HAP-1 (cell line): ENCODE data around the gene B3GNT3.

ENCODE experiments used
- DNase-seq, 2 experiments: peaks; one replicate each; pipeline ENCODE4 v3.0.0-alpha.2; 2016 to 2020; ENCODE audit warnings: low spot score in 2 of 2
- H3K27me3 ChIP-seq: fragments of 250-450 bp; sonication (Bioruptor Pico); 2 replicates; pipeline ENCODE4 v1.5.1; 2020; ENCODE audit warnings: low read depth, mild to moderate bottlenecking, moderate library complexity
- H3K36me3 ChIP-seq: fragments of 250-450 bp; sonication (Bioruptor Pico); replicated peaks from 2 replicates; pipeline ENCODE4 v1.5.1; 2020; ENCODE audit warnings: mild to moderate bottlenecking
- H3K4me1 ChIP-seq: fragments of 250-450 bp; sonication (Bioruptor Pico); 2 replicates; pipeline ENCODE4 v1.5.1; 2020; ENCODE audit warnings: mild to moderate bottlenecking
- H3K4me3 ChIP-seq: fragments of 250-450 bp; sonication (Bioruptor Pico); 2 replicates; pipeline ENCODE4 v1.5.1; 2020; ENCODE audit warnings: mild to moderate bottlenecking, moderate library complexity
- H3K9me3 ChIP-seq: fragments of 250-450 bp; sonication (Bioruptor Pico); 2 replicates; pipeline ENCODE4 v1.5.1; 2020; ENCODE audit warnings: mild to moderate bottlenecking, moderate library complexity
- in situ Hi-C: fragments of 300-500 bp; cut with MboI; formaldehyde crosslinking; loops from 3 replicates; pipeline ENCODE4 v1.14.3; 2020; ENCODE audit warnings: low sequenced_read_pairs, inconsistent platforms, mixed read lengths

Gene B3GNT3

DNA sequence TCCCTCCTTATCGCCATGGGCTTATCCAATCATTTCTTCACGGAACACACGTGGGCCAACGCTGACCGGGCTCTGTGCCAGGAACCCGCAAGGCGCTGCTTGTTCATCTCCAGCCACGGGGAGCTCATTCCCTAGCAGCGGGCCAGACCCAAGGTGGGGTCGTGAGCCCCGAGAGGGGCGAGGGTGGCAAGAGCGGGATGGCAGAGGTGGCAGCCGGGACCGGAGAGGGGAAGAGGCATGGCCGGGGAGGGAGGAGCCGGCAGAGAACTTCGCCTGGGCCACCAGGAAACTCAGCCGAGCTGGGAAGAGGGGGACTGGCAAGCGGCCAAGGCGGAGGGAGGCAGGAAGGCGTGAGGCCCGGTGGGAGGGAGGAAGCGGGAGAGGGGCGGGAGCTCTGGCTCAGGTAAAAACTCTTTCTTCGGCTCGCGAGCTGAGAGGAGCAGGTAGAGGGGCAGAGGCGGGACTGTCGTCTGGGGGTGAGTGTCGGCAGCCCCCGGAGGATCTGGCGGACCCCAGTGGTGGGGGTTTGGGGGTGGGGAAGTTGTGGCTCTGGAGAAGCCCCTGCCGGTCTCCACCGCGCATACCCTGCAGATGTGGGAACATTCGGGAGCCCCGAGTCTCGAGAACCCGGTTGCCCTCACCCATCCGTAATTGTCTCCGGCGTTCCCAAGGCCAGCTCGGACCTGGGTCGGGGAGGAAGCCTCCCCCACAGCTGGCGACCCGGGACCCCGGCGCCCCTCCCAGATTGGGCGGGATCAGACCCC lies at the start of gene B3GNT3:
B3GNT3 (plus strand) TSS at position 408 of the 764 bp plus-strand sequence. CDS start 12,670 bp downstream, outside the sequence.
- in situ Hi-C loops, result no loop called here
- H3K4me1 ChIP-seq, result peaks cover 13% of the 10 kb centered on the region
- no peaks in the 10 kb centered on the region for H3K9me3 ChIP-seq
- peak; percentile 8 to 84 for DNase-seq
- no peaks in the 10 kb centered on the region for H3K36me3 ChIP-seq
- H3K4me3 ChIP-seq, result peak within 1 kb of the TSS; percentile 24
- H3K27me3 ChIP-seq, result peaks cover 13% of the 10 kb centered on the region

DNA sequence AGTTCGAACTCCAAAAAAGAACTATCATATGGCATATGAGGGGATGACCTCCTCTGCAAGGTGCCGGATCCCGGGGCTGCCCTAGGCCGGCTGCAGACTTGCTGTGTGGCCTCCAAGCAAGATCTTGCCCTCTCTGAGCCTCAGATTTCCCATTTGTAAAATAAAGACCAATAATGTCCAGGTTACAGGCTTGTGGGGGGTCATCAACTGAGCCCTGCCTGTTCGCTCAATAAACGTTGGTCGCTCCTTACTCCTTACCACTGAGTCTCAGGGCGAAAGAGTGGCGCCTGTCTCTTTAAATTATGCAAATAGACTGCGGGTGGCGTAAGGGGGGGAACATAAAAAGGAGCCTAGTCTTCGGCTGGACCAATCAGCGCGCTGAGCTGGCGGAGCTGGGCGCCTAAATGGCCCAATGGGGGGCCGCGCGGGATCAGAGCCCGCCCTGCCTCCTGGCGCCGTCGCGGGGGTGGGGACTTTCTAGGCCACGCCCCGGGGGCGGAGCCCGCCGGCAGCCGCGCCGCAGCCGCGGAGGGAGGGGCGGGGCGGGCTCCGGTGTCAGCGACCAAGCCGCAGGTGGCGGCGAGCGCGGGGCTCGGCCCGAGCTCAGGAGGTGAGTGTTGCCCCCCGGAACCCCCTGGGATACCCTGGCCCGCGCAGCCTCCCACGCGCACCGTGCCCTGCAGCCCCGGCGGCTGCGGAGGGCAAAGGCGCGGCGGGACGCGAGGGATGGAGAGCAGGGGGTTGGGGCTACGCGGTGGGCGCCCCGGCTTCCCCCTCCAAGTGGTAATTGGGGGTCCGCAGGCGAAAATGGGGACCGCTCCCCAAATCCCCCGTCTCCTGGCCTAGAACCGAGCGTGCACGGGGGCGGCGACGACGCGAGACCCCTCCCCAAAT lies 47.5 kb upstream of the B3GNT3 start:
- peak overlapping the region; percentile 57 for H3K4me3 ChIP-seq
- no peaks in the 10 kb centered on the region for H3K9me3 ChIP-seq
- no peaks in the 10 kb centered on the region for H3K36me3 ChIP-seq
- in situ Hi-C loops, result no loop called here
- peak; percentile 95 to 96 for DNase-seq
- H3K27me3 ChIP-seq, result no peaks in the 10 kb centered on the region
- no peaks in the 10 kb centered on the region; the same call in 1 of the 2 replicates for H3K4me1 ChIP-seq

GRCh38 chr19:17748884-17749638 lies 45.9 kb upstream of the B3GNT3 start:
- Histone ChIP-seq H3K27me3 (no peaks in the 10 kb centered on the region), H3K4me1 (no peaks in the 10 kb centered on the region), H3K36me3 (no peaks in the 10 kb centered on the region), H3K4me3 (no peak overlapping the region; the same call in 1 of the 2 replicates), H3K9me3 (no peaks in the 10 kb centered on the region)
- DNase-seq, result no peak
- in situ Hi-C loops, result no loop called here

GRCh38 chr19:17749912-17750317 lies 45.0 kb upstream of the B3GNT3 start:
- in situ Hi-C loops, result no loop called here
- H3K4me1 ChIP-seq, result no peaks in the 10 kb centered on the region
- no peak overlapping the region for H3K4me3 ChIP-seq

DNA sequence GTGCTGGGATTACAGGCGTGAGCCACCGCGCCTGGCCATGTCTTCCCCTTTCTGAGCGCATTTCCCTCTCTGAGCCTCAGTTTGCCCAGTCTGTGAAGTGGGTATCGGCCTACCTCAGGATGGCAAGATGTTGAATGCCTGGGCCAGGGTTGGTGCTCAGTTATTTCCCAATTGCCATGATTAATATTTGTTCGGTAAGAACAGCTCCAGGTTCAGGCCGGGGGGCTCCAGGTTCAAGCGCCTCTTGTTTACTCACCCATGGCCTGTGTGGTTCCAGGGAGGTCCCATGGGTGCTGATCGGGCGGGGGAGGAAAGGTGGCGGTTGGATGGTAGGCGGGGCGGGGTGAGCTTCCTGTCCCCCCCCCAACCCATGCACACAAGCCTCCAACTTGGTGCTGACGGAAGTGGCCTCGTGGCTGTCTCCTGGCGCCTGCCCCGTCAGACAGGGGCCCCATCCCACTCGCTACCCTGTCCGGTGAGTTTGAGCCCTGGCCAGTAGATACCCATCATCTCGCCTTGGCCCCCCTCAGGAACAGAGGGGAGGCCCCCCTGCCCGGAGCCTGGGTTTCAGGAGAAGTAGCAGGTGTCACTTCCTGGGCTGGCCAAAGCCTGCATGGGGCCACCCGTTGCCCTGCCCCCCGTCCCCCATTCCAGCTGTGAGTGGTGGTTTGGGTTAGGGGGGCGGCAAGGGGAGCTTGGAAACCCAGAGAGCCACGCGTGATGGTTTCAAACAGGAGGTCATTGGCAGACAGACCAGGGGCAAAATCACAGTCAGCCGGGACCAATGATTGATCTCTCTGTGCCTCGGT lies 43.6 kb upstream of the B3GNT3 start, which contains the start of gene FCHO1:
FCHO1 (plus strand) TSS at position 375 of the 809 bp plus-strand sequence. CDS start 3,688 bp downstream, outside the sequence.
- no peaks in the 10 kb centered on the region for H3K36me3 ChIP-seq
- H3K4me3 ChIP-seq, result no peak within 1 kb of the TSS
- no peaks in the 10 kb centered on the region for H3K4me1 ChIP-seq
- DNase-seq, result no peak
- in situ Hi-C loops, result no loop called here
- H3K9me3 ChIP-seq, result no peaks in the 10 kb centered on the region
- no peaks in the 10 kb centered on the region for H3K27me3 ChIP-seq

More at GRCh38 chr19:17749912-17750317, 45.0 kb upstream of the B3GNT3 start:
- H3K9me3 ChIP-seq, result no peaks in the 10 kb centered on the region
- no peak for DNase-seq
- H3K36me3 ChIP-seq, result no peaks in the 10 kb centered on the region
- H3K27me3 ChIP-seq, result no peaks in the 10 kb centered on the region

DNA sequence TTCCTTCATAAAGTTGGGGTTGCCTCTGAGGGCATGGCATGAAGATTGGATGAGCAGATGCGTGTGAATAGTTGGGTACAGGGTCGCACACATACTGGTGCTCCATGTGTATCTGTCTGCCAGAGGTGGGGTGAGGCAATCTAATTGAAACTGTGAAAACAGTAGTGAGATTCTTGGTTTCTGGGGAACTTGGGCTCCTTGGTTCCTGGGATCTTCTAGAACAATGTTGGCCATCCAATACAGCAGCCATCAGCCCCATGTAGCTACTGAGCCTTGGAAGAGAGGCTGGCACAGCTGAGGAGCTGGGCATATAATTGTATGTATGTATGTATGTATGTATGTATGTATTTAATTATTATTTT lies 43.0 kb upstream of the B3GNT3 start:
- no peaks in the 10 kb centered on the region for H3K9me3 ChIP-seq
- no peak for DNase-seq
- no peaks in the 10 kb centered on the region for H3K36me3 ChIP-seq
- no peaks in the 10 kb centered on the region for H3K27me3 ChIP-seq
- in situ Hi-C loops, result no loop called here
- no peaks in the 10 kb centered on the region for H3K4me1 ChIP-seq
- H3K4me3 ChIP-seq, result no peak overlapping the region

DNA sequence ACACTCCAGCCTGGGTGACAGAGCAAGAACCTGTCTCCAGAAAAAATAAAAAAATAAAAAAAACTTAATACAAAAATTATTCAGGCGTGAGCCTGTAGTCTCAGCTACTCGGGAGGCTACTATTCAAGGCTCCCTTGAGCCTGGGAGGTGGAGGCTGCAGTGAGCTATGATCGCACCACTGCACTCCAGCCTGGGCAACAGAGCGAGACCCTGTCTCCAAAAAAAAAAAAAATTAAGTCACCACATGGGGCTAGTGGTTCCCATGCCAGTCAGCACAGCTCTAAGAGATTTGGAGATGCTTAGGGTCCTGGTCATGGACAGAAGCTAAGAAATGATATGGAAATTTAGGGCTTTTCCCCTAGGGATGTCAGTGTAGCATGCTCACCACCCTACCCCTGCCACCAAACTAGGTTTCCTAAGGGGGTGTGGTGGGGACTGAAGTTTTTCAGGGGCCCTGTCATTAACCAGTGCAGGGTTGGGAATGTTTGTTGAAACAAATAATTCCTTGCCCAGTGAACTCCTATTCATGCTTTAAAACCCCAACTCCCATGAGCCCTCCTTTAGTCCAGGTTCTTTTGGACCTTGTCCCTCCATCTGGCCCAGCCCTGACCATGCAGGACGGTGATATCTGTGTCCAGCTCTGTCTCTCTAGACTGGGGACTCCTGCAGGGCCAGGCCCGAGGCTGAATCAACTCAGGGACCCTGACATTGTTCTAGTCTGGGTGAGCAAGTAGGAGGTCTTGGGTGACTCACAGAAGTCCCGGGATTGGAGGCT lies 41.9 kb upstream of the B3GNT3 start:
- Histone ChIP-seq H3K9me3 (no peaks in the 10 kb centered on the region), H3K36me3 (no peaks in the 10 kb centered on the region), H3K4me1 (no peaks in the 10 kb centered on the region), H3K27me3 (no peaks in the 10 kb centered on the region), H3K4me3 (no peak overlapping the region)
- in situ Hi-C loops, result no loop called here
- no peak for DNase-seq

DNA sequence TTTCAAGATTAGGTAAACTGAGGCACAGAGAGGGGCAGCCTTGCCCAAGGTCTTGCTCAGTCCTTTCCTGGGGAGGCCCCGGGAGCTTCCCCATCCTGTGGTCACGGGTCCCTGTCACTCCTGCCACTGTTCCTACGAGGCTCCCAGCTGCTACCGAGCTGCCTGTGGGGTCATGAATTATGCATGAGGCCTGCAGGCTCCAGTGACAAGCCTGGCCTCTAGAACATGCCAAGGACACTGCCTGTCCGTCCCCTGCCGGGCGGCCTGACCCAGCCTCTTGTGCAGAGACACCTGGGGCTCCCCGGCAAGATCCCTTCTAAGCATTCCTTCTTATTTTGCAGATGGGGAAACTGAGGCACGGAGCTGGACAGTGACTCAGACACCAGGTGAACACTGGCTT lies 41.0 kb upstream of the B3GNT3 start:
- in situ Hi-C loops, result no loop called here
- Histone ChIP-seq H3K4me3 (no peak overlapping the region), H3K27me3 (no peaks in the 10 kb centered on the region), H3K4me1 (no peaks in the 10 kb centered on the region), H3K9me3 (no peaks in the 10 kb centered on the region), H3K36me3 (no peaks in the 10 kb centered on the region)
- no peak for DNase-seq

GRCh38 chr19:17754634-17755442 lies 40.1 kb upstream of the B3GNT3 start:
- no peaks in the 10 kb centered on the region for H3K4me1 ChIP-seq
- H3K9me3 ChIP-seq, result no peaks in the 10 kb centered on the region
- no peak for DNase-seq
- H3K36me3 ChIP-seq, result no peaks in the 10 kb centered on the region
- no peak overlapping the region for H3K4me3 ChIP-seq
- H3K27me3 ChIP-seq, result no peaks in the 10 kb centered on the region
- in situ Hi-C loops, result no loop called here

DNA sequence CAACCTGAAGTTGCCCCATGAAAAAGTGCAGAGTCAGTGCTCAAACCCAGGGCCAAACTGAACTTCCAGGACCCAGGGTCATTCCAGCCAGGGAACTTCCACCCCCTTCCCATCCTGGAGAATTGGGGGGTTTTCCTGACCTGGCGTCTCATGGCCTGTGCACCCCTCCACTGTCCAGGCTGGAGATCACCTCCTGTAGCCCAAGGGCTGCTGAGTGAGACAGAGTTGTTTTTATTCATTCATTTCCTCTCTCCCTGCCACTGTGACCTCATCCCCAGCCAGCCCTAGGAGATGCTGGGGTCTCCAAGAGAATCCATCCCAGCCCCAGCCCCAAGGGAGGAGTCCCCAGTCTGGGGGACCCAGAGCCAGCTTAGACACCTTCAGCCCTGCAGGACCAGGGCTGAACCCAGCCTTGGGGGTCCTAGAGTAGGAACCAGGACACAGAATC lies 39.5 kb upstream of the B3GNT3 start:
- Histone ChIP-seq H3K4me1 (no peaks in the 10 kb centered on the region), H3K27me3 (no peaks in the 10 kb centered on the region), H3K9me3 (no peaks in the 10 kb centered on the region), H3K36me3 (no peaks in the 10 kb centered on the region), H3K4me3 (no peak overlapping the region)
- in situ Hi-C loops, result no loop called here
- no peak for DNase-seq

DNA sequence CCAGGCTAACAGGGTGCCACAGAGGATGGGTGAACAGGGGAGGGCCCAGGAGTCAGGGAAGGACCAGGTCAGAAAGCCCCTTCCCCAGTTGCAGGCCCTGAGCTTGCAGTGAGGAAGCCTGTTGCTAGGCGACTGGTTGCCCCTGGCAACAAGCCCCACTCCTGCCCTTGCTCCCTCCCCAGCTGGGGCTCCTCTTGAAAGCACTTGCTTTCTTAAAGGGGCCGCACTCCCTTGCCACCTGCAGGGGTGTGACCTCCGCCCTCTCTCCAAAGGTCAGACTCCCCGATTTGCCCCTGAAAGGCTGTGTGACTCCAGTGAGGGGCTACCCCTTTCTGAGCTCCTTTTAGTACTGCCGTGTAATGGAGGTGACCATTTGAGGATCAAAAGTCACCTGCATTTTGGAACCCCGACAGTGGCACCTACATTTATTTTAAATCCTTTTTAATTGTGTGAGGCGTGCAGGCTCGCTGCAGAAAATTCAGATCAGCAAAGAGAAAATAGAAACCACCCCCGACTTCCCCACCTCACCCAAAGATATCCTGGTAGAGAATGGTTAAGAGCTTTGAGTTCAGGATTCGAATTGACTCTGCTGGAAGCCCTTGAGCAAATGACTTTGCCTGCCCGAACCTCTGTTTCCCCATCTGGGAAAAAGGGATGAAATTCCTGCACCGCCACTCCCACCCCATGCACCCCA lies 38.8 kb upstream of the B3GNT3 start:
- in situ Hi-C loops, result no loop called here
- no peak overlapping the region for H3K4me3 ChIP-seq
- H3K9me3 ChIP-seq, result no peaks in the 10 kb centered on the region
- no peaks in the 10 kb centered on the region for H3K27me3 ChIP-seq
- H3K4me1 ChIP-seq, result no peaks in the 10 kb centered on the region
- no peaks in the 10 kb centered on the region for H3K36me3 ChIP-seq
- DNase-seq, result peak; percentile 15 to 68
